Measurements from ENCODE around the gene XRCC3. TPM values are rescaled to one million over a fixed set of nuclear protein-coding genes. Genes with fewer than 3 reads are reported as not detected.

XRCC3 gene
- total RNA-seq, 1 donor from 2014 or later = 35.2 TPM

- Mint-ChIP-seq H3K9me3 (no peaks in the 10 kb centered on the region), H3K36me3 (peaks cover 19% of the 10 kb centered on the region), H3K4me1 (ENCODE audit: unreplicated experiment) (no peaks in the 10 kb centered on the region), H3K27ac (no peak overlapping the region), H3K4me3 (no peak overlapping the region), H3K27me3 (no peaks in the 10 kb centered on the region)
- no peak for DNase-seq (ENCODE audit: extremely low spot score, unreplicated experiment)
- peak; percentile 65 for TF ChIP-seq CTCF (conservative IDR thresholded peaks at IDR 0.05)
Measured at GRCh38 chr14:103679351-103679750, 35.9 kb downstream of the XRCC3 start.

DNA sequence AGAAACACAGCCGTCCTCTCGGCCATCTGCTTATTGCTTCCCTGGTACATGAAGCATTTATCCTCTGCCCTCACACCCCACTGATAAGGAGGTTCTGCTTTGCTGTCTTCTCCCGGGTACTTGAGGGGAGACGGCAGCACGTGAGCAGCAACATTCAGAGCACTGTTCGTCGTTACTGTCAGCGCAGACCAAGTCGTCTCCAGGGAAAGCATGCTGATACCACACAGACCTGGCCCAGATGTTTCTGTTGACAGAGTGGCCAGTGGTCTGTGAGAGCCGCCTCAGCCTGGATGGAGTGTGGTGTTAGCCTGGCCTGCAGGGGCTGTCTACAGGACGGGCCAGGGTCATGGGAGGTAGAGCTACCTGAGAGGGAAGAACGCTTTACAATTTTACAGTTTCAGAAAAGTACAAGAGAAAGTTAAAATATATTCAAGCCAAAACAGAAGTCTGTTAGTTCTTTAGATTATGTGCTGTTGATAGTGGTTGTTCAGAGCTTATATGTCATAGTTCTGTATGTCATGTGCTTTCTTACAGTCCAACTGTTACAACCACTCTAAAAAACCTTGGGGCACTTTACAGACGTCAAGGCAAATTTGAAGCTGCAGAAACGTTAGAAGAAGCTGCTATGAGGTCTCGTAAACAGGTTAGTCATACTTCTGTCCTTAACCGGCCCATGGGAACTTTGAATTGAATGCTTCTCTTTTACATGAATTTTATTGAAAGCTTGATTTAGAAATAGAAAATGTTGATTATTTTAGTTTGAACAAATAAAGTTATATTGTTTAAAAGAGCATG, 38.2 kb downstream of the XRCC3 start:
- H3K27me3 Mint-ChIP-seq = no peaks in the 10 kb centered on the region
- peak overlapping the region; percentile 40 for H3K27ac Mint-ChIP-seq

DNA sequence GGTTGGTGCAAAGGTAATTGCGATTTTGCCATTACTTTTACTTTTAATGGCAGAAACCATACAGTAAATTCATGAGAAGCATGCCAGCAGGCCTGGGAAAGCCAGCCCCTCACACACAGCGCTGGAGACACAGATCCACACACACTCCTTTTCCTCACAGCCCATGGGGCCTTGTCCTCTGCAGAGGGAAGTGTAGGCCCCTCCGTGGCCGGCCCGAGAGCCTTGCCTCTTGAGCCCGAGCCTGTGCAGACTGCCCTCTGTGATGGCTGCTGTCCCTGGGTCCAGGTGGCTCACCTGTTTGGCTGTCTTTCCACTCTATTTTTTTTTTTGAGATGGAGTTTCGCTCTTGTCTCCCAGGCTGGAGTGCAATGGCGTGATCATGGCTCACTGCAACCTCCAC, 39.3 kb downstream of the XRCC3 start:
- DNase-seq (ENCODE audit: extremely low spot score, unreplicated experiment) = no peak
- Mint-ChIP-seq H3K4me1 (ENCODE audit: unreplicated experiment) (no peaks in the 10 kb centered on the region), H3K4me3 (no peak overlapping the region), H3K36me3 (peaks cover 34% of the 10 kb centered on the region), H3K9me3 (no peaks in the 10 kb centered on the region), H3K27ac (no peak overlapping the region), H3K27me3 (no peaks in the 10 kb centered on the region)
- TF ChIP-seq CTCF (conservative IDR thresholded peaks at IDR 0.05) = no peak

More for the DNA sequence above, 38.2 kb downstream of the XRCC3 start:
- Mint-ChIP-seq H3K4me1 (ENCODE audit: unreplicated experiment) (no peaks in the 10 kb centered on the region), H3K9me3 (no peaks in the 10 kb centered on the region), H3K4me3 (no peak overlapping the region), H3K36me3 (peaks cover 27% of the 10 kb centered on the region)
- no peak for DNase-seq (ENCODE audit: extremely low spot score, unreplicated experiment)
- TF ChIP-seq CTCF (conservative IDR thresholded peaks at IDR 0.05) = no peak

GRCh38 chr14:103671911-103672310, 43.3 kb downstream of the XRCC3 start:
- H3K27ac Mint-ChIP-seq = no peak overlapping the region
- no peaks in the 10 kb centered on the region for H3K27me3 Mint-ChIP-seq
- H3K9me3 Mint-ChIP-seq = no peaks in the 10 kb centered on the region
- H3K4me1 Mint-ChIP-seq (ENCODE audit: unreplicated experiment) = no peaks in the 10 kb centered on the region
- DNase-seq (ENCODE audit: extremely low spot score, unreplicated experiment) = no peak
- no peak overlapping the region for H3K4me3 Mint-ChIP-seq
- H3K36me3 Mint-ChIP-seq = peaks cover 39% of the 10 kb centered on the region
- TF ChIP-seq CTCF (conservative IDR thresholded peaks at IDR 0.05) = no peak

- Mint-ChIP-seq H3K4me3 (no peak overlapping the region), H3K36me3 (peaks cover 31% of the 10 kb centered on the region), H3K4me1 (ENCODE audit: unreplicated experiment) (no peaks in the 10 kb centered on the region), H3K27ac (no peak overlapping the region), H3K27me3 (no peaks in the 10 kb centered on the region), H3K9me3 (no peaks in the 10 kb centered on the region)
- no peak for DNase-seq (ENCODE audit: extremely low spot score, unreplicated experiment)
- TF ChIP-seq CTCF (conservative IDR thresholded peaks at IDR 0.05) = no peak
Measured at GRCh38 chr14:103669370-103669769, 45.9 kb downstream of the XRCC3 start.
